ENCODE results near the gene SCFD2. TPM values are rescaled to one million over a fixed set of nuclear protein-coding genes. Genes with fewer than 3 reads are reported as not detected.
A peak's percentile ranks its signal among the peaks of the same experiment; 100 is the strongest.

Gene SCFD2
- total and polyA plus RNA-seq, 2 donors (not counting 3 experiments of a cell fraction or from before 2014, with no cell fraction given) = 12.3 to 22.8 TPM

DNA sequence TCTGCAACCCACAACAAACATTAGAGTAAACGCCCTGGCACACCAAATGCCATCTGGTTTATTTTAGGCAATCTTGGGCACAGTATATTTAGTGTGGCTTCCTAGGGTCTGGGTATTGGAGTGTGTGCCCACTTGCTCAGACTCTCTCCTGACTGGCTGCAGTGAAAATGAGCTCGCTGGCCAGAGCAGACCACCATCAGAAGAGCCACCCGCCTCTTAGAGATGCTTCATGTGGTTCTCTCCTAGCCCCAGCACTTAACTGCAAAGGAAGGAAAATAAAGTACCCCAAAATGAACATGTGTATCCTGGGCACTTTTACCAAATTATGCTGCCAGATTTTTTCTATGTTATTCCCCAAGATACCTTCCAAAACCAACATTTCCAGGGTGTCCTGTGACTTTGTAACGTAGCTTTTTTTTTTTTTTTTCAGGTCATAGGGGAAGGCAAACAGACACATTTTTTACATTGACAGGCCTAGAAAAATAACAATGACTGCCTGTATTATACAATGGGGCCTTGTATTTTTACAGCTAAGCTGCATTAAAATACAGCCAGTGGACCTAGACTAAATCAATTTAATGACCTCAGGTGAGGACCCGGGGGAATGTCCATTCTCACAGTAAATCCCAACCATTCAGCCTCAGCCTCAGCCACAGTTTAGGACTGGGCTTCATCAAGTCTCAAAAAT is 310.0 kb downstream of the SCFD2 start:
- Histone ChIP-seq H3K27me3 (ENCODE audit: control insufficient read depth in 2 of 2, insufficient read depth in 2 of 2, low read length in 2 of 2) (no peaks in the 10 kb centered on the region), H3K36me3 (ENCODE audit: control insufficient read depth in 2 of 2, extremely low read depth in 1 of 2, insufficient read depth in 2 of 2, low read length in 2 of 2) (no peaks in the 10 kb centered on the region), H3K79me2 (ENCODE audit: control insufficient read depth, insufficient read depth, low read length) (no peaks in the 10 kb centered on the region), H3K4me3 (replicated peaks in 1 of 3; ENCODE audit: insufficient read depth in 1 of 3, low read depth in 1 of 3, low read length in 3 of 3) (no peak overlapping the region), H3K9me1 (replicated peaks; ENCODE audit: control insufficient read depth, extremely low read depth, insufficient read depth, low read length) (no peaks in the 10 kb centered on the region), H3K4me1 (ENCODE audit: control insufficient read depth, extremely low read depth, insufficient read depth, low read length) (no peaks in the 10 kb centered on the region), H3K9me3 (replicated peaks; ENCODE audit: control insufficient read depth, insufficient read depth, low read length) (no peaks in the 10 kb centered on the region), H3K9ac (replicated peaks; ENCODE audit: extremely low read depth, insufficient read depth, low read length) (no peak overlapping the region), H4K20me1 (replicated peaks; ENCODE audit: control insufficient read depth, extremely low read depth, insufficient read depth, low read length) (no peaks in the 10 kb centered on the region), H2AFZ (ENCODE audit: low read depth, low read length) (no peak overlapping the region), H3K27ac (ENCODE audit: insufficient read depth, low read depth, low read length) (no peak overlapping the region), H3K4me2 (ENCODE audit: insufficient read depth, low read length) (no peak overlapping the region)
- dilution Hi-C loops (cut with MboI; ENCODE audit: extremely low pct_ligation_motif_present, low sequenced_read_pairs) (no loop called here), intact Hi-C loops (cut with micrococcal nuclease) (no loop called here)
- BruUV-seq (replicated peaks) = no TSS peak
- POLR2A ChIA-PET = no interaction called here
- CTCF ChIA-PET = interaction anchor here (1.0 to 1.1 kb wide), 4 partner anchors 9 to 1178 kb away, joined by 3 to 5 read pairs (median 3); no protein-coding TSS in a partner anchor
- TF ChIP-seq GATA2 (IDR thresholded peaks at IDR 0.05; ENCODE audit: insufficient read depth, insufficient read length, low read depth, low read length) = no peak
- TF ChIP-seq FOS (IDR thresholded peaks at IDR 0.05; ENCODE audit: borderline replicate concordance, insufficient read depth, low read length) = no peak
- TF ChIP-seq JUN (IDR thresholded peaks at IDR 0.05; ENCODE audit: borderline replicate concordance, insufficient read depth, insufficient read length, low read depth) = no peak
- TF ChIP-seq MYC (IDR thresholded peaks at IDR 0.05; ENCODE audit: low read depth, low read length) = no peak
- no peak for TF ChIP-seq POLR2A (IDR thresholded peaks at IDR 0.05; ENCODE audit: low read depth, low read length)
- TF ChIP-seq POLR2AphosphoS5 (IDR thresholded peaks at IDR 0.05; ENCODE audit: insufficient read depth, low read depth, low read length) = no peak
- no peak for TF ChIP-seq EZH2 (IDR thresholded peaks at IDR 0.05; ENCODE audit: borderline replicate concordance, low read depth, low read length, severe bottlenecking)
- TF ChIP-seq, protein P1, sequence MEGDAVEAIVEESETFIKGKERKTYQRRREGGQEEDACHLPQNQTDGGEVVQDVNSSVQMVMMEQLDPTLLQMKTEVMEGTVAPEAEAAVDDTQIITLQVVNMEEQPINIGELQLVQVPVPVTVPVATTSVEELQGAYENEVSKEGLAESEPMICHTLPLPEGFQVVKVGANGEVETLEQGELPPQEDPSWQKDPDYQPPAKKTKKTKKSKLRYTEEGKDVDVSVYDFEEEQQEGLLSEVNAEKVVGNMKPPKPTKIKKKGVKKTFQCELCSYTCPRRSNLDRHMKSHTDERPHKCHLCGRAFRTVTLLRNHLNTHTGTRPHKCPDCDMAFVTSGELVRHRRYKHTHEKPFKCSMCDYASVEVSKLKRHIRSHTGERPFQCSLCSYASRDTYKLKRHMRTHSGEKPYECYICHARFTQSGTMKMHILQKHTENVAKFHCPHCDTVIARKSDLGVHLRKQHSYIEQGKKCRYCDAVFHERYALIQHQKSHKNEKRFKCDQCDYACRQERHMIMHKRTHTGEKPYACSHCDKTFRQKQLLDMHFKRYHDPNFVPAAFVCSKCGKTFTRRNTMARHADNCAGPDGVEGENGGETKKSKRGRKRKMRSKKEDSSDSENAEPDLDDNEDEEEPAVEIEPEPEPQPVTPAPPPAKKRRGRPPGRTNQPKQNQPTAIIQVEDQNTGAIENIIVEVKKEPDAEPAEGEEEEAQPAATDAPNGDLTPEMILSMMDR (IDR thresholded peaks at IDR 0.05; ENCODE audit: extremely low read depth in 1 of 2, insufficient read depth in 1 of 2, low read depth in 1 of 2, low read length in 2 of 2) = no peak
- TF ChIP-seq, protein P2, sequence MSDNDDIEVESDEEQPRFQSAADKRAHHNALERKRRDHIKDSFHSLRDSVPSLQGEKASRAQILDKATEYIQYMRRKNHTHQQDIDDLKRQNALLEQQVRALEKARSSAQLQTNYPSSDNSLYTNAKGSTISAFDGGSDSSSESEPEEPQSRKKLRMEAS (IDR thresholded peaks at IDR 0.05; ENCODE audit: insufficient read depth, insufficient read length) = no peak
- DNase-seq (ENCODE audit: low read depth, low spot score) = peak; percentile 50
- no peak for FAIRE-seq
